Tongue (tissue), 2 donors: Measurements from ENCODE around the gene HYI. TPM values are rescaled to one million over a fixed set of nuclear protein-coding genes. Genes with fewer than 3 reads are reported as not detected.

Experiments used
- small RNA-seq: library from RNA; depleted of rRNA; stranded (forward); fragments of <200 nt; gene quantifications from one replicate; pipeline ENCODE3, GENCODE V24; 2014; ENCODE audit warnings: low replicate concordance
- total RNA-seq: library from RNA; depleted of rRNA; stranded (reverse); fragments of >200 nt; gene quantifications from one replicate; pipeline ENCODE4 v1.2.3, GENCODE V29; 2014

The HYI gene
- total RNA-seq, 1 donor from 2014 or later, result 17.5 TPM

Small RNA genes within 50 kb of the gene (small RNA-seq; reads per million reads assigned to genes)
- not detected for gene MIR6735

Other genes starting within 250 kb of the HYI start
- gene TMEM125, start 183.9 kb downstream of the HYI start, total RNA-seq, result 0.92 TPM
- gene C1orf210, start 168.3 kb downstream of the HYI start, total RNA-seq, result 1.0 TPM
- gene TIE1, start 152.9 kb downstream of the HYI start, total RNA-seq, result 62.3 TPM
- gene MPL, start 116.1 kb downstream of the HYI start, total RNA-seq, result not detected
- gene CDC20, start 95.0 kb downstream of the HYI start, total RNA-seq, result 14.1 TPM
- 9.6 TPM for gene ELOVL1, start 85.9 kb downstream of the HYI start, total RNA-seq
- 26.0 TPM for gene MED8, start 64.1 kb downstream of the HYI start, total RNA-seq
- 25.5 TPM for gene SZT2, start 64.0 kb downstream of the HYI start, total RNA-seq
- gene PTPRF, start 77.0 kb upstream of the HYI start, total RNA-seq, result 74.5 TPM
- gene KDM4A, start 196.2 kb upstream of the HYI start, total RNA-seq, result 34.3 TPM